ENCODE results near the gene RIN3. TPM values are rescaled to one million over a fixed set of nuclear protein-coding genes. Genes with fewer than 3 reads are reported as not detected.

The RIN3 gene
- total RNA-seq, 6 experiments from 2014 or later, result 10.7 to 20.4 (median 18.9) TPM

DNA sequence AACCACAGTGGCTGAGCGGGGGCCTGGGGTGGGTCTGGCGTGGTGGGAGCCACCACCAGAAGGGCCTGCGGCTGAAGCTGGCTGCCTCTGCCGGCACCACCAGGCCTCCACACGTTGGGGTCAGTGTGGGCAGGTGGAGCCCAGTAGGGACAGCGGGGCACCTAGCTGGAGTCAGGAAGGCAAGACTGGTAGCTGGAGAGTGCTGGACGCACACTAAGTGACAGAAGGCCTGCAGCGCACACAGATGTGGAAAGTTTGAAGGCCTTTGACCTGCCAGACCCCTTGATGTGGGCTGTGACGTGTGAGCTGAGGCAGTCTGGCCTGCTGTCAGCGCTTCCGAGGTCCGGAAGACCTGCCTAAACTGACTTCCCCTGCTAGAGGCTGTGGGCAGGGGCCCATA lies 26.3 kb downstream of the RIN3 start:
- Histone ChIP-seq H3K4me1 (peaks cover 0 to 44% (median 16%) of the 10 kb centered on the region in 4 donors), H3K9me3 (no peaks in the 10 kb centered on the region), H3K36me3 (no peaks in the 10 kb centered on the region), H3K27me3 (no peaks in the 10 kb centered on the region), H3K27ac (peak overlapping the region; percentile 73 to 88 (median 86)), H3K4me3 (no peak overlapping the region)
- ATAC-seq, result peak; percentile 2 to 12 (median 6)
- no peak for DNase-seq
- 60% methylated on average over 1 of the region's 12 CpGs for WGBS (ENCODE audit: insufficient coverage, low coverage, low lambda C conversion rate, missing lambda C conversion rate)
- TF ChIP-seq, protein P1, sequence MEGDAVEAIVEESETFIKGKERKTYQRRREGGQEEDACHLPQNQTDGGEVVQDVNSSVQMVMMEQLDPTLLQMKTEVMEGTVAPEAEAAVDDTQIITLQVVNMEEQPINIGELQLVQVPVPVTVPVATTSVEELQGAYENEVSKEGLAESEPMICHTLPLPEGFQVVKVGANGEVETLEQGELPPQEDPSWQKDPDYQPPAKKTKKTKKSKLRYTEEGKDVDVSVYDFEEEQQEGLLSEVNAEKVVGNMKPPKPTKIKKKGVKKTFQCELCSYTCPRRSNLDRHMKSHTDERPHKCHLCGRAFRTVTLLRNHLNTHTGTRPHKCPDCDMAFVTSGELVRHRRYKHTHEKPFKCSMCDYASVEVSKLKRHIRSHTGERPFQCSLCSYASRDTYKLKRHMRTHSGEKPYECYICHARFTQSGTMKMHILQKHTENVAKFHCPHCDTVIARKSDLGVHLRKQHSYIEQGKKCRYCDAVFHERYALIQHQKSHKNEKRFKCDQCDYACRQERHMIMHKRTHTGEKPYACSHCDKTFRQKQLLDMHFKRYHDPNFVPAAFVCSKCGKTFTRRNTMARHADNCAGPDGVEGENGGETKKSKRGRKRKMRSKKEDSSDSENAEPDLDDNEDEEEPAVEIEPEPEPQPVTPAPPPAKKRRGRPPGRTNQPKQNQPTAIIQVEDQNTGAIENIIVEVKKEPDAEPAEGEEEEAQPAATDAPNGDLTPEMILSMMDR (IDR thresholded peaks at IDR 0.05), result no peak
- TF ChIP-seq POLR2A (IDR thresholded peaks at IDR 0.05), result no peak
- intact Hi-C loops (cut with DNase I), result no loop called here

- no peak overlapping the region for H3K4me3 ChIP-seq
- 6% methylated on average over 6 of the region's 6 CpGs for WGBS (ENCODE audit: insufficient coverage, low coverage, low lambda C conversion rate, missing lambda C conversion rate)
- intact Hi-C loops (cut with DNase I), result no loop called here
- H3K27ac ChIP-seq, result peak overlapping the region; percentile 73 to 88 (median 86)
- H3K27me3 ChIP-seq, result no peaks in the 10 kb centered on the region
- peaks cover 0 to 45% (median 16%) of the 10 kb centered on the region in 4 donors for H3K4me1 ChIP-seq
- peak; percentile 88 to 92 (median 92) for DNase-seq
- TF ChIP-seq, protein P1 (IDR thresholded peaks at IDR 0.05), result no peak
- no peak for TF ChIP-seq POLR2A (IDR thresholded peaks at IDR 0.05)
- no peaks in the 10 kb centered on the region for H3K9me3 ChIP-seq
- no peaks in the 10 kb centered on the region for H3K36me3 ChIP-seq
- ATAC-seq, result peak; percentile 72 to 85 (median 80)
Measured at GRCh38 chr14:92540472-92541048, 27.0 kb downstream of the RIN3 start.

DNA sequence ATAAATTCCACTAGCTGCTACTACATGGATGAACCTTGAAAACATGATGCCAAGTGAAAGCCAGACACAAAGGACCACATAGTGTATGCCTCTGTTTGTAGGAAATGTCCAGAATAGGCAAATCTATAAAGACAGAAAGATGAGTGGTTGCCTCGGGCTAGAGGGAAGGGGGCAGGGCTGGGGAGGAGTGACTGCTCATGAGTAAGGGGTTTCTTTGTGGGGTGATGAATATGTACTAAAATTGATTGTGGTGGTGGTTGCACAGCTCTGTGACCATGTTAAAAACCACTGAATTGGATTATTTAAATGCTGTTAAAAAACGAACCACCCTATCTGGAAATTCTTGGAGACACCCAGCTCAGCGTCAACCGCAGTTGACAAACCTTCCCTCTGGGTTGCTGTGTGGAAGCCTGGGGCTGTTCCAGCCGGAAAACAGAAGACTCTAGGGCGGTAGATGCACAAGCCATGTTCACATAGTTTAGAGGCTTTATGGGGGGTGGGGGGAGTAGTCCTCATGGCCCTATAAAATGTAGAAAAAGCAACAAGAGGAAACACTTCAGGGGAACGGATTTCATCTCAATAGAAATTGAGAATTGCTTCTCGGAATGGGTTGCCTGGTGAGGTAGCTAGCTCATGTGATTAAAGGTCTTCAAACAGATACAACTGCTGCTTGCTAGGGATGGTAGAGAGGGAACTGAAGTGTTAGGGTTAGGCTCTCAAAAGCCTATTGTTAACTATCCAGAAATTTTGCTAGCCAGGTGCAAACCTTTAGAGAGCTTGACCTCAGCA lies 29.4 kb downstream of the RIN3 start:
- 62% methylated on average over 6 of the region's 8 CpGs for WGBS (ENCODE audit: insufficient coverage, low coverage, low lambda C conversion rate, missing lambda C conversion rate)
- no peaks in the 10 kb centered on the region for H3K27me3 ChIP-seq
- no peak overlapping the region for H3K27ac ChIP-seq
- ATAC-seq, result no peak
- H3K4me3 ChIP-seq, result no peak overlapping the region
- H3K4me1 ChIP-seq, result peaks cover 0 to 39% (median 16%) of the 10 kb centered on the region in 4 donors
- TF ChIP-seq, protein P1 (IDR thresholded peaks at IDR 0.05), result no peak
- TF ChIP-seq POLR2A (IDR thresholded peaks at IDR 0.05), result no peak
- H3K9me3 ChIP-seq, result no peaks in the 10 kb centered on the region
- H3K36me3 ChIP-seq, result no peaks in the 10 kb centered on the region
- no peak for DNase-seq
- intact Hi-C loops (cut with DNase I), result no loop called here

GRCh38 chr14:92544051-92544720 lies 30.6 kb downstream of the RIN3 start:
- no peaks in the 10 kb centered on the region for H3K27me3 ChIP-seq
- peak overlapping the region; percentile 54 to 76 (median 55) for H3K27ac ChIP-seq
- H3K4me1 ChIP-seq, result peaks cover 0 to 27% (median 10%) of the 10 kb centered on the region in 4 donors
- no peak for DNase-seq
- H3K4me3 ChIP-seq, result no peak overlapping the region
- TF ChIP-seq, protein P1 (IDR thresholded peaks at IDR 0.05), result no peak
- no peak for TF ChIP-seq POLR2A (IDR thresholded peaks at IDR 0.05)
- WGBS (ENCODE audit: insufficient coverage, low coverage, low lambda C conversion rate, missing lambda C conversion rate), result 20% methylated on average over 3 of the region's 6 CpGs
- intact Hi-C loops (cut with DNase I), result no loop called here
- no peak for ATAC-seq
- H3K9me3 ChIP-seq, result no peaks in the 10 kb centered on the region
- H3K36me3 ChIP-seq, result no peaks in the 10 kb centered on the region
